ENCODE measurements around the gene MAGEB6.
"Not testable (repeated sequence)": the region's sequence is repeated elsewhere in the genome, so short reads cannot be mapped to it uniquely, and the experiment has no call there.

Gene MAGEB6

GRCh38 chrX:26192204-26192603, at the start of gene MAGEB6:
MAGEB6 (plus strand) TSS chrX:26192440; CDS start chrX:26193847, 1,407 bp downstream.
- DNase-seq = no peak

DNA sequence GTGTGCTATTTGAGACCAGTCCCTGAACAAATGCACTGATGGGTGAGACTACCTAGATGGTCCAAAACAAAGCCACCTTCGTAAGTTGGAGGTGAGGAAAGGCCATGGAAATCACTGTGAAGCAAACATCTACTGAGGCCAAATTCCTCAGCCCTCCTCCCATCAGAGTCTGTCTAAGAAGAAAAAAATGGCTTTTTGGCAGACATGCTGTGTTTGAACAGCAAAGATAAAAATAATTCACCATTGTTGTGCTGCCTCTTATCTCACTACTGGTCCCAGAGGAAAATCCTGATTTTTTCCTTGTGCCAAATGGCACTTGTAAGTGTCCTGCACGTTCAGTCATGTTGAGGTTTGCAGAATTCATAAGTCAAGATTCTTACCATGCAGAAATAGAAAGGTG, 46.2 kb upstream of the MAGEB6 start:
- no peak for DNase-seq

DNA sequence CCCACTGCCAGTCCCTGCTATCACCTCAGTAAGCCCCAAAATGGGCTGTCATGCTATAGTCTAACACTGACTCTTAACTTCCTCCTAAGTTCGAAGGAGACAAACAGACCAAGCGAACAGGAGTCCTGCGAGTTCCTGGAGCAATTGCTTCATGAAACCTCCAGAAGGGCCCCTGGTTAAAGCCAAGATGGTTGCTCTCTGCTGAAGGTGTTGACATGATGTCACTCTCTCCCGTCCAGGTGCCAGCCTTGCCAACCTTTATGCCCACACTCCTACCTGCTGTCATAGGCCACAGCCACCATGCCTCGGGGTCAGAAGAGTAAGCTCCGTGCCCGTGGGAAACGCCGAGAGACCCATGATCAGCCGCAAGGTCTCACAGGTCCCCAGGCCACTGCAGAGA, 31.9 kb upstream of the MAGEB6 start, which contains the start of gene MAGEB6B:
TSS of gene MAGEB6B (plus strand) at position 301 of the 400 bp plus-strand sequence. CDS start at position 301, 0 bp downstream.
- no peak for DNase-seq

DNA sequence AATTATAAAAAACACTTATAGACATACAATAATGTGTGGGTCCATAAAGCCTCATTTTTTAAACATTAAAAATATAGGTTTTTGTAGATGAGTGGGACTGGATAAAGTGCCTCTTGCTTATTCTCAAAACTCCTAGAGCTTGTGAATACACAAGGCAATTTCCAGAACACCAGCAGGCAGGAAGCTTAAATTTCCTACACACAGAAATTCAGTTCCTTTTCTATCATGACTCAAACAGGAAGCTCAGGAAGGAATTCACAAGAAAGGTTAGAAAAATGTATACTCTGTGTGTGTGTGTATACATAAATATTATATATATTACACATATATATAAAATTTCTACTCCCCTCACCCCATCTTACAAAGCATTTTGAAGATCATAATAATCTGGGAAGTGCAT, 11.3 kb downstream of the MAGEB6 start:
- DNase-seq = no peak

GRCh38 chrX:26204717-26205116, 12.5 kb downstream of the MAGEB6 start:
- not testable (repeated sequence) for DNase-seq

DNA sequence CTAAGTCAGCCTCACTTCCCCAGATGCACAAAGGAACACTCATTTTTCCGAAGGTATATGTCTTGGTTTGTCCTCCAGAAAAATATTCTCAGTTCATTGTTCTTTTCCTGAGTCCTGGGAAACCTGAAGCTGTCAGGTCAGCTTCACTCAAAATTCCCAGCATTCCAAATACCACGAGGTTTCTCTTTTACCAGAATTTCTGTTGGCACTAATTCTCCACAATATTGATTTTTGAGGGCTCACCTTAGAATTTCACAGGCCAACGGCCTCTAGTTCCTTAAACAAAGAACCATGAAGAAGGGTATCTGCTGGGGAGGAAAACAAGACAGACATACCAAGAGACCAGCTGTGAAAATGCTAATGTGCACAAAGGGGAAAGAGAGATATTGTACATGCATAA, 15.8 kb downstream of the MAGEB6 start:
- no peak for DNase-seq

GRCh38 chrX:26215869-26216268, 23.6 kb downstream of the MAGEB6 start, which contains the start of gene MAGEB5:
MAGEB5 (plus strand) TSS chrX:26216169; CDS start chrX:26217302, 1,133 bp downstream.
- no peak for DNase-seq

DNA sequence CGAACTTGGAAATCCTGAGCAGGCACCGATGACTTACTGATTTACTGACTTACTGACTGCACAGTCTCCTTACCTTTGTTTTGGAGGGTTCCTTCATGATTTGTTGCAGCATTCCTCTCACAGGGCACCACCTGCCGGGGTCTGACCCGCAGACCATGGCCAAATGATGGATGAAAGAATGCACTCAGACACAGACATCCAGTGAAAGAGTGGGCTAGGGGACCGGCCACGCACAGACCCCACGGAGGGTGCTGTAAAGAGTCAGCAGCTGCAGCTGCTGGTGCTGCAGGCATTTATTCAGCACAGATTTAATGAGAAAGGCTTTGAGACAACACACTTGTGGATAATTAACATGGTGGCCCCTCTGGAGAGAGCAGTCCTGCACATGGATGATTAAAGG, 27.1 kb downstream of the MAGEB6 start:
- DNase-seq = no peak

DNA sequence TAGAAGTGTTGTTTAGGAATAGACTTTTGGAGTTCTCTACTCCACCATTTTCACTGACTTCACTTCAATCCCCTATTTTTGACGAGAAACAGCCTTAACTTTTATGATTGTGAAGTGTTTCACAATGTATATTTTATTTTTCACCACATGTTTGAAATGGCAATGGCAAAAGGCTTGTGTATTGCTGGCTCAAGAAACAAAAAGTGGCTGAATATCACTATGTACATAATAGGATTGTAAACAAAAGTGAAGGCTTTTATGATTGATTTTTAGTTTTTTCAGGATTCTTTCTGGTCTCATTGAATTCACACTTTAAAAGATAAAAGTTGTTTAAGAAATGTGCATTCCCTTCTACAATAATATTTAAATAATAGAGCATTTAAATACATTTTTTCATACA, 41.9 kb downstream of the MAGEB6 start:
- no peak for DNase-seq
